Transverse colon (tissue), 4 donors: ENCODE results near the gene PADI2. TPM values are rescaled to one million over a fixed set of nuclear protein-coding genes. Genes with fewer than 3 reads are reported as not detected.

Experiments used
- DNase-seq: peaks from one replicate; pipeline ENCODE4 v3.0.0-alpha.2; 2019
- H3K27ac ChIP-seq, 4 donors: fragments of 200-600 bp; sonication (generic); 2 replicates each; pipeline ENCODE4 v1.5.1; 2016 to 2018; ENCODE audit warnings: inconsistent platforms in 4 of 4
- H3K27me3 ChIP-seq: fragments of 200-600 bp; sonication (generic); 2 replicates; pipeline ENCODE4 v1.5.1; 2017; ENCODE audit warnings: inconsistent platforms
- H3K36me3 ChIP-seq, 4 donors: fragments of 200-600 bp; sonication (generic); 2 replicates each; pipeline ENCODE4 v1.5.1; 2017 to 2019; ENCODE audit warnings: inconsistent platforms in 4 of 4
- H3K4me1 ChIP-seq, 4 donors: fragments of 200-600 bp; sonication (generic); 2 replicates each; pipeline ENCODE4 v1.5.1; 2017 to 2020; ENCODE audit warnings: inconsistent platforms in 4 of 4
- H3K4me3 ChIP-seq, 4 donors: fragments of 200-600 bp; sonication (generic); 1 replicate in 1 of 4; 2 replicates in 3 of 4; pipeline versions ENCODE4 v1.5.1 to v1.6.1; 2017 to 2019; ENCODE audit warnings: inconsistent platforms in 4 of 4
- H3K9me3 ChIP-seq, 2 donors: fragments of 200-600 bp; sonication (generic); 2 replicates each; pipeline ENCODE4 v1.5.1; 2017 to 2019; ENCODE audit warnings: inconsistent platforms in 2 of 2
- EP300 ChIP-seq: sonication (generic); formaldehyde crosslinking; IDR thresholded peaks from one replicate; pipeline ENCODE4 v1.6.1; 2017; ENCODE audit warnings: antibody characterized with exemption, low read depth
- POLR2A ChIP-seq: fragments of 450-650 bp; IDR thresholded peaks from one replicate; pipeline ENCODE4 v1.6.1; 2016; ENCODE audit warnings: antibody characterized with exemption, mild to moderate bottlenecking, moderate library complexity
- POLR2AphosphoS5 ChIP-seq, 3 donors: sonication (generic); formaldehyde crosslinking; IDR thresholded peaks; one replicate each; pipeline ENCODE4 v1.6.1; 2016; ENCODE audit warnings: antibody characterized with exemption in 3 of 3
- WGBS, 2 donors: methylation state at CpG; one replicate each; pipeline ENCODE4 v1.1.5; 2018; ENCODE audit warnings: low coverage in 1 of 2; 5-methylcytosine and 5-hydroxymethylcytosine counted together
- in situ Hi-C, 4 donors: fragments of 200-750 bp; cut with MboI; loops; one replicate each; pipeline versions ENCODE4 v1.15.0 to v1.15.1; 2017; ENCODE audit warnings: low sequenced_read_pairs in 3 of 4, low pct_ligation_motif_present in 1 of 4, low pct_unique_long_range_greater_than_20kb in 1 of 4
- intact Hi-C: fragments of 100-400 bp; cut with DNase I; formaldehyde crosslinking; loops from one replicate; pipeline ENCODE4 v1.15.1; 2023; ENCODE audit warnings: low total_unique reads
- total RNA-seq, 4 donors: library from RNA; depleted of rRNA; stranded (reverse); fragments of >200 nt; gene quantifications; one replicate each; pipeline ENCODE4 v1.1.0, GENCODE V29; 2016
- TF ChIP-seq, protein P1 (sequence below), 5 experiments: fragments of 200-600 bp in 3 of 5; fragments of 450-650 bp in 2 of 5; sonication (generic) in 3 of 5; IDR thresholded peaks; 1 replicate in 2 of 5; 2 replicates in 3 of 5; pipeline ENCODE4 v1.5.1; 2016 to 2017; ENCODE audit warnings: antibody characterized with exemption in 5 of 5, inconsistent platforms in 3 of 5, mild to moderate bottlenecking in 2 of 5, moderate library complexity in 1 of 5

Gene PADI2
- total RNA-seq, 4 donors from 2014 or later = 143 to 285 (median 238) TPM

DNA sequence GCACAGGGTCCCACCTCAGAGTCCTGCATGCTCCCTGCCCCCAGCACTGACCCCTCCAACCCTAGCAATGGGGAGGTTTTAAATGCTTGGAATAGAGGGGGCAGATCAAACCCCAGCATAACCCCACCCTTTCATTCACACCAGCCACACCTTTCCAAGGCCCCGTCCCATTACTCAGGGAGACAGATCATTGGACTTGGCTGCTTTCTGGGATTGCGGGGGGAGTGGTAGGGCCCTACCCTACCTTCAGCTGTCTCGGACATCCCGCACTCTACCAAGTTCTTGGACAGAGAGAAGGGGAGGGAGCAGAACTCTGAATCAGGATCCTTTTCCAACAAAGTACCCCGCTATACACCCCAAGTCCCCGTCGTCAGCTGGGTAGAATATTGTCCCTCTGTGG, 983 bp downstream of the PADI2 start:
- H3K27me3 ChIP-seq = peaks cover 30% of the 10 kb centered on the region
- in situ Hi-C loops = no loop called here
- H3K4me1 ChIP-seq = peaks cover 8 to 81% (median 38%) of the 10 kb centered on the region in 4 donors
- H3K4me3 ChIP-seq = peak overlapping the region; percentile 17 to 69 (median 50)
- intact Hi-C loops = no loop called here
- no peaks in the 10 kb centered on the region for H3K9me3 ChIP-seq
- DNase-seq = peak; percentile 52
- peak overlapping the region; percentile 57 to 80 (median 72) for H3K27ac ChIP-seq
- WGBS, 2 donors = 31% methylated on average over 7 of the region's 7 CpGs; no CpG with 5 or more reads in 1 of the 2 donors
- peak in 1 of 3 donors; percentile 5 for TF ChIP-seq POLR2AphosphoS5 (IDR thresholded peaks at IDR 0.05)
- TF ChIP-seq, protein P1, sequence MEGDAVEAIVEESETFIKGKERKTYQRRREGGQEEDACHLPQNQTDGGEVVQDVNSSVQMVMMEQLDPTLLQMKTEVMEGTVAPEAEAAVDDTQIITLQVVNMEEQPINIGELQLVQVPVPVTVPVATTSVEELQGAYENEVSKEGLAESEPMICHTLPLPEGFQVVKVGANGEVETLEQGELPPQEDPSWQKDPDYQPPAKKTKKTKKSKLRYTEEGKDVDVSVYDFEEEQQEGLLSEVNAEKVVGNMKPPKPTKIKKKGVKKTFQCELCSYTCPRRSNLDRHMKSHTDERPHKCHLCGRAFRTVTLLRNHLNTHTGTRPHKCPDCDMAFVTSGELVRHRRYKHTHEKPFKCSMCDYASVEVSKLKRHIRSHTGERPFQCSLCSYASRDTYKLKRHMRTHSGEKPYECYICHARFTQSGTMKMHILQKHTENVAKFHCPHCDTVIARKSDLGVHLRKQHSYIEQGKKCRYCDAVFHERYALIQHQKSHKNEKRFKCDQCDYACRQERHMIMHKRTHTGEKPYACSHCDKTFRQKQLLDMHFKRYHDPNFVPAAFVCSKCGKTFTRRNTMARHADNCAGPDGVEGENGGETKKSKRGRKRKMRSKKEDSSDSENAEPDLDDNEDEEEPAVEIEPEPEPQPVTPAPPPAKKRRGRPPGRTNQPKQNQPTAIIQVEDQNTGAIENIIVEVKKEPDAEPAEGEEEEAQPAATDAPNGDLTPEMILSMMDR (IDR thresholded peaks at IDR 0.05) = no peak
- peak; percentile 31 for TF ChIP-seq POLR2A
- no peaks in the 10 kb centered on the region for H3K36me3 ChIP-seq

DNA sequence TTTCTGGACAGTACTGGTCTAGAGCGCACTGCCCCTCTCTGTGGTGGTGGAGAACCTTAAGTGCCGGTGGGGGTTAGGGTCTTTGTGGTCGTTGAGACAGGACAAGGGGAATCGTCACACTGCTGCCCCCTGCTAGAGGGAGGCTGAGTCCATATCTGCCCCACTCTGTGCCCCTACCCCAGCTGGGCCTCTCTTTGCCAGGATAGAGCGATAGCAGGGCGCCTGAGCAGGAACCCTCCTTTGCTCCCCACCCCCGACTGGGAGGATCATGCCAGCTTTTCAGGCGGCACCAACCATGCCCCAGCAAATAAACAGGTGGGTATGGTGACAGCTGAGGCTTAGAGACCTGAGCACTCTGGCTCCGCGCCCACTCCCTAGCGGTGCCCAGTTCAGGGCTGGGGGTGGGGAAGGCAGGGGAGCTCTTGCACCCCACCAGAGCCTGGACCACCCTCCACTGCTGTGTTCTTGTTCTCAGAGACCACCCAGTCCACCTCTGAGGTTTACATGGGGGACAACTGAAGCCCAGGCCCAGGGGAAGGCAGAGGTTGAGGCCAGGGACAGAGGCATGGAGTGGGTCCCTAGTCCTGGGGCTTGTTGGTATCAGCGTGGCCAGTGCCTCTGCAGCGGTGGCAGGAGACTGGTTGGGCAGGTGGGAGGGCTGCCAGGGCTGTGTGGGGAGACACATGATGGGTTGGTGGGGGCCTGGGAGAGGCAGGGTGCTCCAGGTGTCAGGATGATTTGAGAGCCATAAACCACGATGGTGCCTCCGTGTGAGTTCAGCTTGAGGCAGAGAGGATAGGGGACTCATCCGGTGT, 1.6 kb downstream of the PADI2 start:
- H3K27ac ChIP-seq = peak overlapping the region; percentile 57 to 80 (median 72)
- no peaks in the 10 kb centered on the region for H3K36me3 ChIP-seq
- peaks cover 11 to 81% (median 37%) of the 10 kb centered on the region in 4 donors for H3K4me1 ChIP-seq
- H3K27me3 ChIP-seq = peaks cover 30% of the 10 kb centered on the region
- TF ChIP-seq POLR2AphosphoS5 (IDR thresholded peaks at IDR 0.05) (peak in 1 of 3 donors; percentile 39), POLR2A (no peak)
- peak overlapping the region in 3 of 4 donors; percentile 49 to 69 (median 50) for H3K4me3 ChIP-seq
- no peaks in the 10 kb centered on the region for H3K9me3 ChIP-seq
- 50 to 60% methylated on average over 2 to 16 of the region's 16 CpGs for WGBS, 2 donors
- in situ Hi-C loops (no loop called here), intact Hi-C loops (no loop called here)
- no peak for DNase-seq

DNA sequence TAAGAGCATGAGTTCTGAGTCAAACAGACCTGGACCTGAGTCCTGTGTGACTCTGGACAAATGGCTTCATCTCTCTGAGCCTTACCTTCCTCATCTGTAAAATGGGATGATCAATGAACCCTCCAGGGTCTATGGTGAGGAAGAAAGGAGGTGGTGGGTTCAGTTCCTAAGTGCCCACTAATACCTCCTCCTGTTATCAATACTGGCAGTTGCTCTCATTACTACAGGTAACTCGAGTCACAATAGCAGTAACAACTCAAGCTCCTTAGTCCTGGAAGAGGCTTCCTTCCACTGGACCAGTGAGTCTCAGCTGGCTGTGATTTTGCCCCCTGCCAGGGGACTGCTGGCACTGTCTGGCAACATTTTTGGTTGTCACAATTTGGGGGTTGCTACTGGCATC, 2.6 kb downstream of the PADI2 start:
- Histone ChIP-seq H3K4me1 (peaks cover 11 to 81% (median 36%) of the 10 kb centered on the region in 4 donors), H3K4me3 (no peak overlapping the region), H3K27ac (no peak overlapping the region), H3K36me3 (no peaks in the 10 kb centered on the region), H3K27me3 (peaks cover 30% of the 10 kb centered on the region), H3K9me3 (no peaks in the 10 kb centered on the region)
- in situ Hi-C loops (no loop called here), intact Hi-C loops (no loop called here)
- DNase-seq = no peak
- WGBS, 2 donors = 47 to 80% methylated on average over 1 of the region's 1 CpG
- no peak for TF ChIP-seq POLR2A
- TF ChIP-seq, protein P1 (IDR thresholded peaks at IDR 0.05) = no peak
- no peak for TF ChIP-seq EP300
- no peak for TF ChIP-seq POLR2AphosphoS5 (IDR thresholded peaks at IDR 0.05)

DNA sequence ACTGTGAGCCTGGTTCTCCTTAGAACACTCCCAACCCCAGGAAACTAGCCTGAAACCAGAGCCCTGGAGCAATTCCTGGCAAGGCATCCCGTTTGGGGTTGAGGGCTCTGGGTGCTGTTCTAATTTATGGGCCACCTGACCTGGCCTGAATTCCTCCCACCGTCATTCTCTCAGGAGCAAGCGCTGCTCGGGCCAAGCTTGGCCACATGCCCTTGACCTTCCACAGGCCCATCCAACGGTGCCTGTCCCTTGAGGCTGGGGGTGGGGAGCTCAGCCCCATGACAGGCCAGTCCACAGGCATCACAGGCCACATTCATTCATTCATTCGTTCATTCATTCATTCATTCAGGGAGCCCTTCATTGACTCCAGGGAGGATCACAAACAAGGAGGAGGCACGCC, 5.3 kb downstream of the PADI2 start:
- TF ChIP-seq POLR2AphosphoS5 (IDR thresholded peaks at IDR 0.05) (no peak), EP300 (no peak), POLR2A (no peak)
- TF ChIP-seq, protein P1 (IDR thresholded peaks at IDR 0.05) = no peak
- no peak for DNase-seq
- Histone ChIP-seq H3K27me3 (peaks cover 20% of the 10 kb centered on the region), H3K9me3 (no peaks in the 10 kb centered on the region), H3K4me1 (peaks cover 17 to 86% (median 46%) of the 10 kb centered on the region in 4 donors), H3K36me3 (no peaks in the 10 kb centered on the region), H3K4me3 (no peak overlapping the region), H3K27ac (peak overlapping the region in 3 of 4 donors; percentile 78 to 89 (median 84))
- 47% methylated on average over 7 of the region's 7 CpGs; no CpG with 5 or more reads in 1 of the 2 donors for WGBS, 2 donors
- in situ Hi-C loops (no loop called here), intact Hi-C loops (no loop called here)
